KOPT-K1 (cell line): ENCODE data around the gene UBE2F.
A peak's percentile ranks its signal among the peaks of the same experiment; 100 is the strongest.
"Not testable (repeated sequence)": the region's sequence is repeated elsewhere in the genome, so short reads cannot be mapped to it uniquely, and the experiment has no call there.

Experiments
- H3K27ac ChIP-seq: fragments of 200-600 bp; sonication (generic); 2 replicates; pipeline ENCODE4 v1.5.1; 2016; ENCODE audit warnings: antibody characterized with exemption, mild to moderate bottlenecking, low read depth, low read length; ENCODE audit not compliant: poor library complexity, severe bottlenecking
- H3K36me3 ChIP-seq: fragments of 200-600 bp; sonication (generic); 2 replicates; pipeline ENCODE4 v1.5.1; 2017; ENCODE audit warnings: antibody characterized with exemption, mild to moderate bottlenecking, low read length, moderate library complexity; ENCODE audit not compliant: insufficient read depth
- H3K9me3 ChIP-seq: fragments of 200-600 bp; sonication (generic); 2 replicates; pipeline ENCODE4 v1.5.1; 2017; ENCODE audit warnings: antibody characterized with exemption, low read length, mild to moderate bottlenecking; ENCODE audit not compliant: insufficient read depth, poor library complexity, severe bottlenecking

The UBE2F gene

DNA sequence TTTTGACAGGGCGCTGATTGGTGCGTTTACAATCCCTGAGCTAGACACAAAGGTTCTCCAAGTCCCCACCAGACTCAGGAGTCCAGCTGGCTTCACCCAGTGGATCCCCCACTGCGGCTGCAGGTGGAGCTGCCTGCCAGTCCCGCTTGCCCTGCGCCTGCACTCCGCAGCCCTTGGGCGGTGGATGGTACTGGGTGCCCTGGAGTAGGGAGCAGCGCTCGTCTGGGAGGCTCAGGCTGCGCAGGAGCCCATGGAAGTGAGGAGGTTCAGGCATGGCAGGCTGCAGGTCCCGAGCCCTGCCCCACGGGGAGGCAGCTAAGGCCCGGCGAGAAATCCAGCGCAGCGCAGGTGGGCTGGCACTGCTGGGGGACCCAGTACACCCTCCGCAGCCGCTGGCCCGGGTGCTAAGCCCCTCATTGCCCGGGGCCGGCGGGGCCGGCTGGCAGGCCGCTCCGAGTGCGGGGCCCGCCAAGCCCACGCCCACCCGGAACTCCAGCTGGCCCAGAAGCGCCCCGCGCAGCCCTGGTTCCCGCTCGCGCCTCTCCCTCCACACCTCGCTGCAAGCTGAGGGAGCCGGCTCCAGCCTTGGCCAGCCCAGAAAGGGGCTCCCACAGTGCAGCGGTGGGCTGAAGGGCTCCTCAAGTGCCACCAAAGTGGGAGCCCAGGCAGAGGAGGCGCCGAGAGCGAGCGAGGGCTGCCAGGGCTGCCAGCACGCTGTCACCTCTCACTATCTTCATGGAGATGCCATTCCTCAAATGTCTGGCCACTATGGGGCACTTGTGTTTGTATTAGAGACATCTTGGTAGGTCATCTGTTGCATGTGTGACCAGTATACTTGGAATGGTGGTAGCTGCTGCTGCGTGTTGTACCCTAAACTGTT is 91.1 kb downstream of the UBE2F start:
- H3K27ac ChIP-seq, H3K9me3 ChIP-seq, H3K36me3 ChIP-seq: not testable (repeated sequence)

DNA sequence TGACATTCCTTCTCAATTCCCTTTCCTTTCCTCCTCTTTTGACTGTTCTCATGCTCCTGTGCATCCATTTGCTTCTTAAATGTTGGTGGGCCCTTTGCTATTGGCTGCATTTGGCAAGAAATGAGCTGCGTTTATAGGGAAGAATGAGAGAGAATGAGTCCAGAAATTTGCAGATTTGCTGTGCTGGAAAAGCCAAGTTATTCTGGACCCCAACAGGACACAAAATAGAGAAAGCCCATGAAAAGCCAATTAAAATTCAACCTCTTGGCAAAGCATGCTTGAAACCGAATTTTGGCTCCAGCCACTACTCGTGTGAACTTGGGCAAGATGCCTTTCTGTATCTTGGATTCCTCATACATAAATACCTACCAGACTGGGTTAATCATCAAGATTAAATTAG is 92.7 kb downstream of the UBE2F start:
- H3K36me3 ChIP-seq = peaks cover 6% of the 10 kb centered on the region; the same call in 1 of the 2 replicates
- no peaks in the 10 kb centered on the region for H3K9me3 ChIP-seq
- H3K27ac ChIP-seq = peak overlapping the region; percentile 90

DNA sequence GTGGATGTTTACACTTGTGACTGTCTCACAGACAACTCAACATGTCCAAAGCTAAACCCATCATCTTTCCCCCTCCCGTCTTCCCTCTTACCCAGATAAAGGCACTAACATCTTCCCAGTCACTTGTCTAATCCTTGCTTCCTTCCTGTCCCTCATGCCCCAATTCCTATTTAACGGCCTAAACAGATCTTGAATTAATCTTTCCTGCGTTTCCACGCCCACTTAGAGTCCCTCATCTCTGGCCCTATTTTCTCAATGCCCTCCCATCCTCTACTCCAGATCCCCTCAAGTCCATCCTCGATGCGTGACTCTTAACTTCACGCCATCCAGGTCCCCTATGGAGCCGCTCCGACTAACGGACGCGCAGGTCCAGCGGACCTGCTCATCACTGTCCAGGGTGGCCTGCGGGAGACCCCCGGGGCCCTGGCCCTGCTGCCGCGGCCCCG is 93.3 kb downstream of the UBE2F start:
- H3K27ac ChIP-seq = peak overlapping the region; percentile 90
- no peaks in the 10 kb centered on the region for H3K9me3 ChIP-seq
- peaks cover 12% of the 10 kb centered on the region for H3K36me3 ChIP-seq

DNA sequence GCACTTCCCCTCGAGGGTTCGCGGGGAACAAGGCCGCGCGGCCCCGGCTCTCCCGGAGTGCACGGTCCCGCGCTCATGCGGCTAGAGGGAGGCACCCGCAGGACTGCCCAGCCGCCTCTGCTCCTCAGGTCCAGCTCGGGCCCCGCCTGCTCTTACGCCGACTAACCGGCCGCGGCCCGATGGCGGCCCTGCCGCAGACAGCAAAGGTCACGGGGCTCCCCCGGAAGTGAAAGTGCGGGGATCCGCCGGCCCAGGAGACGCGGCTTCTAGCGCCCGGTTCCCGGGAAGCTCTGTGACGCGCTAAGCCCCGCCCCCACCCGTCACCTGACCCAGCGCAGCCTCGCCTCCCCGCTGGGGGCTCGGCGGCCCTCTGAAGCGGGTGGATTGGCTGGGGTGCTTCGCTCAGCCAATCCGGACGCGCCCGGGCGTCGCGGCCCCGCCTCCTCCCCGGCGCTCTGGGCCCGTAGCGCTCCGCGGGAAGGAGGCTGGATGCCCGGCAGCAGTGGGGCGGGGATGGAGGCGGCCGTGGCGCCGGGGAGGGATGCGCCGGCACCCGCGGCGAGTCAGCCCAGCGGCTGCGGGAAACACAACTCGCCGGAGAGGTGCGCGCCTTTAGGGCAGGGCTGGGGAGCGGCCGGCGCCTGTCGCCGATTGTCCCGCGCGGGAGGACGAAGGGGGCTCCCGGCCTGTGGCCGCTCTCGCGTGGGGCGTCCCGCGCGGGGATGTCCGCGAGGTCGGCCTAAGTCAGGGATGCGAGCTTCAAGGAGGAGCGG is 93.9 kb downstream of the UBE2F start, which contains the start of gene SCLY:
SCLY (plus strand) TSS at position 460 of the 773 bp plus-strand sequence; CDS start at position 514, 54 bp downstream.
- Histone ChIP-seq H3K27ac (peak within 1 kb of the TSS; percentile 90), H3K36me3 (peaks cover 16% of the 10 kb centered on the region), H3K9me3 (no peaks in the 10 kb centered on the region)

DNA sequence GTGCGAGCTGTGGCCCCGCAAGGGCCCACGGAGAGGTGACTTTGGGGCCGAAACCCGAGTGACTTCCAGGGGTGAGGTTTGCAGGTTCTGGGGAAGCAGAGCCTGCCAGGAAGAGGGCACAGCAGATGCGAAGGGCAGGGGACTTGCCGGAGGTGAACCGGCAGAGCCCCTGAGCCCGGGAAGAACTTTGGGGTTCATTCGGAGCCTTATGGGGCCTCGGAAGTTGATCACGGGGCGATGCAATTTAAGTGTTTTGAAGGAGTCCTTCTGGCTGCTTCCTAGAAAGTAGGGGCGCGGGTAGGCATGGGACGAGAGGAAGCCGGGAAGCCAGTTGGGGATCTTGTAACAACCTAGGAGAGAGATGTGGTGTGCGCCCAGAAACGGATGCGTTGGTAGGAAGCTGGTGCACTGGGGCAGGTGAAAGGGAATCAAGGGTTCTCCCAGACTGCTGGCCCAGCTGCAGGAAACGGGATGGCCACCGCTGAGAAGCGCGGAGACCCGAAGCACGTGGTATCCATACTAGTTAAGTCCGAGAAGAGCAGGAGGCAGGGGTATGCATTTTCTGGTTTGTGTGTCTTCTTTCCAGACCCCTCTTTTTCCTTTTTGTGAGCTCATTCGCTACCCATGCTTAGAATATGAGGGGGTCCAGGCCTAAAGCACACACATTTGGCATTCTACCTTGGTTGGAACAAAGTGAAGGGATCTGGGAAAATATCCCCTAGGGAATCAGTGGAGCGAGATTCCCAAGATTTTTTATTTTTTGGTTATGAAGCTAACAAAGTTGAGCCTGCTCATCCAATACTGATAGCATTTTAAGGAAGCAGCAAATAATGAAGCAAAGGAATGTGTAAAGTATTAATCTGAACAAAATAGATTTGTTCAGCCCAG is 94.7 kb downstream of the UBE2F start:
- H3K9me3 ChIP-seq = peaks cover 6% of the 10 kb centered on the region
- peaks cover 24% of the 10 kb centered on the region for H3K36me3 ChIP-seq
- peak overlapping the region; percentile 90 for H3K27ac ChIP-seq

DNA sequence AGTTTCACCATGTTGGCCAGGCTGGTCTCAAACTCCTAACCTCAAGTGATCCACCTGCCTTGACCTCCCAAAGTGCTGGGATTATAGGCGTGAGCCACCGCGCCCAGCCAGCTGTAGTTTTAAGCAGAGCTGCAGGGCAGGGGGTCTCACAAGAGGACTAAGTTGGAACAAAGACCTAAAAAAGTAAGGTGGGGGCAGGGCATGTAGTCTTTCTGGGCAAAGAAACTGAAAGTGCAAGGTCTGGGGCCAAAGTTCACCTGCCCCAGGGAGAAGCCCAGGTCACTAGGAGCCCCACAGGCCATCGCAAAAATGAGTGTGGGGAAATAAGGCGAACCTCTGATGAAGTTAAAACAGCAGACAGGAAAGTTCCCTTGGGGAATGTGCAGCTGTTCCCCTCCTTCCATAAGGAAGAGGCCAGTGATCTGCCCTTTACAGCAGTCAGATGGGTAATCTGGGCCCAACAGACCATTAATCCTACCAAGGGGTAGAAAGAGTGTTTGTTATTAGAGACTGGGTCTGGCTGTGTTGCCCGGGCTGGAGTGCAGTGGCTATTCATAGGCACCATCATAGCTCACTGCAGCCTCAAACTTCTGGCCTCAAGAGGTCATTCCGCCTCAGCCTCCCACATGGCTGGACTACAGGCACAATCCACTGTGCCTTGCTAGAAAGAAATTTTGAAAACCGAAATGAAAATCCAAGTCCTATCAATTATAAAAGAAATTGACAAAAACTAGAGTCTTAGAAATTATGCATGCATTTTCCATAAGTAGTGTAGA is 96.8 kb downstream of the UBE2F start:
- Histone ChIP-seq H3K36me3 (peaks cover 40% of the 10 kb centered on the region), H3K9me3 (peaks cover 11% of the 10 kb centered on the region), H3K27ac (peak overlapping the region; percentile 22)

DNA sequence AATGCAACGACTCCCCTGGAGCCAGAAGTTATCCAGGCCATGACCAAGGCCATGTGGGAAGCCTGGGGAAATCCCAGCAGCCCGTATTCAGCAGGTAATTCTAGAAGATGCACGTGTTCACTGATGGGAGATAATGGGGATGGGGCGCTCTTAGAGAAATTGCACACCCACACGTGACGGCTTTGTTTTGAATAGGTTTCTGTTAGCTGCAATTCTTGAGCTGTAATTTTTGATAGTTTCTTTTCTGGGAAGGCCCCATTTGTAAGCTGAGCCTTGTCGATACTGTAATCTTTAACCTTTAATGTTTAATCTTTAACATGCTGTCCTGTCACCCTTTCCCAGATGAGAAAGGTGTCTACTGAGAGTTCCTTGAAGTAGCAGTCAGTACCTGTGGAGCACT is 97.6 kb downstream of the UBE2F start:
- Histone ChIP-seq H3K9me3 (peaks cover 11% of the 10 kb centered on the region), H3K27ac (no peak overlapping the region), H3K36me3 (peaks cover 47% of the 10 kb centered on the region)

DNA sequence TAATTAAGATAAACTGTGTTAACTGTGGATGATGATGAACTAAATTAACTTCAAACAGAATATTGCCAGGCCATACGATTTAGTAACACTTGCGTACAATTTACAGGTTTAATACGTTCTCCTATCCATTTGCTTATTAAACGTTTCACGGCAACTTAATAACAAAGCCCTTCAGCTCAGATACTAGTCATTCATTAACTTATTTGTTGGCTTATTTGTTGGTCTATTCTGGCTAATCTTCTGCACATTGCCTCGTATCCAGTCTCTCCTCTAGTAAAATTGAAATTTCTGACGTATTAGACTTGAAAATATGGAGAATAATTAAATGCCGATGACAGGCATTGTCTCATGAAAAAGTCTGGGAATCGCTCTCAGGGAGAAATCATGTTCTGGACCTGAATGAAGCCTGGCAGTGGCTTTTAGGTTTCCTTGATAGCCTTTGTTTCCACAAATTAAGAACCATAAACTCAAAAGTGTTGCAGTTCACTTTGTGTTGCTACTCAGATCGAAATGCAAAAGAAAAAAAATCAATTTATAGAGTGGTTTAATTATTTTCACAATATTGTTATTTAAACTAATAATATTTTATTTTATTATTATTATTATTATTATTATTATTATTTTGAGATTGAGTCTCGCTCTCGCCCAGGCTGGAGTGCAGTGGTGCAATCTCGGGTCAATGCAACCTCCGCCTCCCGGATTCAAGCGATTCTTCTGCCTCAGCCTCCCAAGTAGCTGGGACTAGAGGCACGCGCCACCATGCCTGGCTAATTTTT is 98.4 kb downstream of the UBE2F start:
- no peak overlapping the region for H3K27ac ChIP-seq
- peaks cover 11% of the 10 kb centered on the region for H3K9me3 ChIP-seq
- peaks cover 55% of the 10 kb centered on the region for H3K36me3 ChIP-seq

DNA sequence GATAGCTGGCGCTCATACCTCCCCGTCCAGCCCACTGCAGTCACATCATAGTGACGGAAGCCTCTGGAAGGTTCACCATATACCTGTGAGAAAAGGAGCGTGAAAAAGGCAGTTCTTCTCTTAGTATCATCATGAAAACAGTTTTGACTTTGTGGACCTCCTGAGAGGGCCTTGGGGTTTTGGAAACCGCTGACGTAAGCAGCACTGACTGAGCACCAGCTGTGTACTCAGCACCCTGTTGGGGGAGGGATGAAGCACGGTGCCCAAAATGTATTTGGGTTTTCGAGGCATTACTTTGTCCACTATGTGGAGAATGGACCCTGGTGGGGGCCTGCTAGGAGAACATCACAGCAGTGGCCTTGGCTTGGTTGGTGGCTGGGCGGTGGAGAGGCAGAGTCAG is 99.4 kb downstream of the UBE2F start:
- Histone ChIP-seq H3K9me3 (peaks cover 11% of the 10 kb centered on the region), H3K36me3 (peaks cover 65% of the 10 kb centered on the region), H3K27ac (no peak overlapping the region)

DNA sequence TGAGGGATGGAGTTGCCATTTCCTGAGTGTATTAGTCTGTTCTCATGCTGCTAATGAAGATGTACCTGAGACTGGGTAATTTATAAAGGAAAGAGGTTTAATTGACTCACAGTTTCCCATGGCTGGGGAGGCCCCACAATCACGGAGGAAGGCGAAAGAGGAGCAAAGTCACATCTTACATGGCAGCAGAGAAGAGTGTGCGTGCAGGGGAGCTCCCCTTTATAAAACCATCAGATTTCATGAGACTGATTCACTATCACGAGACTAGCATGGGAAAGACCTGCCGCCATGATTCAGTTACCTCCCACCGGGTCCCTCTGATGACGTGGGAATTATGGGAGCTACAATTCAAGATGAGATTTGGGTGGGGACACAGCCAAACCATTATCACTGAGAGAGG is 99.9 kb downstream of the UBE2F start:
- Histone ChIP-seq H3K9me3 (peaks cover 11% of the 10 kb centered on the region), H3K36me3 (peaks cover 70% of the 10 kb centered on the region)
- H3K27ac ChIP-seq = not testable (repeated sequence)

DNA sequence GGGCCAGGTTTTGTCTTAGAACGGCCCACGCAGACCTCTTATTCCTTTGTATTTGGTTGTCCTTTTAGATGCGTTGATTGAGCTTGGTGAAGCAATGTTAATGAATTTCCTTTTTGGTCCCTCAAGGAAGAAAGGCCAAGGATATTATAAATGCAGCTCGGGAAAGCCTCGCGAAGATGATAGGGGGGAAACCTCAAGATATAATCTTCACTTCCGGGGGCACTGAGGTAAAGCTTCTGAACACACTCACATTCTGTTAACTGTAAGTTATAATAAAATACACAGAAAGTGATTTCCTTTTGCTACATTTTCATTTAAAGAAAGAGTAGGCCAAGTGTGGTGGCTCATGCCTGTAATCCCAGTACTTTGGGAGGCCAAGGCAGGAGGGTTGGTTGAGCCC is 101.1 kb downstream of the UBE2F start:
- H3K9me3 ChIP-seq = peaks cover 22% of the 10 kb centered on the region
- peaks cover 82% of the 10 kb centered on the region for H3K36me3 ChIP-seq

DNA sequence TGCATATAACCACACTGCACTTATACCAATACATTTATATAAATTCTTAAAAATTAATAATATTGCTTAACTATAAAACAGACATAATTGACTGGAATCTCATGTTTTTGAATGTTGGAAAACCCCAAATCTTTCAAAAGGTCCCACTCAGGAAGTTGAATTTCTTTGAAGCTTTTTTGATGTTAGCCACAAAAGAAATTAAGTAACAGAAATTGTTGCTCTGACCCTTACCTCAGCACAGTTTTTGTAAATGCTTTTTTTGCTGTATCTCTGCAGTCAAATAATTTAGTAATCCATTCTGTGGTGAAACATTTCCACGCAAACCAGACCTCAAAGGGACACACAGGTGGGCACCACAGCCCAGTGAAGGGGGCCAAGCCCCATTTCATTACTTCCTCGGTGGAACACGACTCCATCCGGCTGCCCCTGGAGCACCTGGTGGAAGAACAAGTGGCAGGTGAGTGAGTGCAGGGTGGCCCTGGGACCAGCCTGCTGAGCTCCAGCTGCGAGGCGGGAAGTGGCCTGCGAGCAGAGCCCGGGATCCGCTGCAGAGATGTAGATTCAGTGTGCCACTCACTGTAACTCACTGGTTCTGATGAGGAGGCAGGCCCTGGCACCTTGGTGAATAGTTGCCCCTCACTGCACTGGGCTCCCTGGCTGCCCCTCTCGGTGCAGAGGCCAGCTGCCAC is 102.4 kb downstream of the UBE2F start:
- peak overlapping the region; percentile 51 for H3K27ac ChIP-seq
- peaks cover 91% of the 10 kb centered on the region for H3K36me3 ChIP-seq
- peaks cover 25% of the 10 kb centered on the region for H3K9me3 ChIP-seq

More for the DNA sequence above, 101.1 kb downstream of the UBE2F start:
- H3K27ac ChIP-seq = peak overlapping the region; percentile 61

DNA sequence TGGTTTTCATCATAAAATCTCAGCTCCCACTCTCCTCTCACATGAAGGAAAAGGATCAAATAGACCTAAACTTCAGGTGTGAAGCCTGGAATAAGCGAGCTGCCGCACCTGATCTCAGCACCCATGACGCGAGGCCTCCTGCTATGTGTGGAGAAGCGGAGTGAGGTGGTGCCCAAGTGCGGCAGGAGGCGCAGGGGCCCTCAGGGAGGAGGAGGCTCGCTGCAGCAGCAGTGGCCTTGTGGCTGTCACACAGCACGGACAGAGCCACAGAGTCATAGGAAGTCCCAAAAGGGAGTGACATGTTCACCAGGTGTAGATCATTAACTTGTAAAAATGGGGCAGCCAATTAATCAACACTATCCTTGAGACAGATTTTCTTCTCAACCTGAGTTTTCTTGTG is 103.1 kb downstream of the UBE2F start:
- peaks cover 25% of the 10 kb centered on the region for H3K9me3 ChIP-seq
- peaks cover 91% of the 10 kb centered on the region for H3K36me3 ChIP-seq
- peak overlapping the region; percentile 51 for H3K27ac ChIP-seq
